ELF-1 (cell line): Measurements from ENCODE around the gene B2M.
"Not testable (repeated sequence)": the region's sequence is repeated elsewhere in the genome, so short reads cannot be mapped to it uniquely, and the experiment has no call there.

Experiments
- DNase-seq: peaks from one replicate; pipeline ENCODE4 v3.0.0-alpha.2; 2016; ENCODE audit warnings: low read depth, low spot score

B2M gene

DNA sequence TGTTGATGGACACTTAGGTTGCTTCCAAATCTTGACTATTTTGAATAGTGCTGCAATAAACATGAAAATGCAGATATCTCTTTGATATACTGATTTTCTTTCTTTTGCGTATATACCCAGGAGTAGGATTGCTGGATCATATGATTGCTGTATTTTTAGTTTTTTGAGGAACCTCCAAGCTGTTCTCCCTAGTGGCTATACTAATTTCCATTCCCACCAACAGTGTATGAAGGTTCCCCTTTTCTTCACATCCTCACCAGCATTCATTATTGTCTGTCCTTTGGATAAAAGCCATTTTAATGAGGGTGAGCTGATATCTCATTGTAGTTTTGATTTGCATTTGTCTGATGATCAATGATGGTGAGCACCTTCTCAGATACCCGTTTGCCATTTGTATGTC, 12.7 kb upstream of the B2M start:
- no peak for DNase-seq

DNA sequence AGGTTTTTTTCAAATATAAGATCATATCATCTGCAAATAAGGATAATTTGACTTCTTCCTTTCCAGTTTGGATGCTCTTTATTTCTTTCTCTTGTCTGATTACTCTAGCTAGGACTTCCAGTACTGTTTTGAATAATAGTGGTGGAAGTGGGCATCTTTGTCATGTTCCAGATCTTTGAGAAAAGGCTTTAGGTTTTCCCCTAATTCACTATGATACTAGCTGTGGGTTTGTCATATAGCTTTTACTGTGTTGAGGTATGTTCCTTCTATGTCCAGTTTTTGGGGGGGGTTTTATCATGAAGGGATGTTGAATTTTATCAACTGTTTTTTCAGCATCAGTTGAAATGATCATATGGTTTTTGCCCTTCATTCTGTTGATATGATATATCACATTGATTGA, 10.6 kb upstream of the B2M start:
- DNase-seq = not testable (repeated sequence)

DNA sequence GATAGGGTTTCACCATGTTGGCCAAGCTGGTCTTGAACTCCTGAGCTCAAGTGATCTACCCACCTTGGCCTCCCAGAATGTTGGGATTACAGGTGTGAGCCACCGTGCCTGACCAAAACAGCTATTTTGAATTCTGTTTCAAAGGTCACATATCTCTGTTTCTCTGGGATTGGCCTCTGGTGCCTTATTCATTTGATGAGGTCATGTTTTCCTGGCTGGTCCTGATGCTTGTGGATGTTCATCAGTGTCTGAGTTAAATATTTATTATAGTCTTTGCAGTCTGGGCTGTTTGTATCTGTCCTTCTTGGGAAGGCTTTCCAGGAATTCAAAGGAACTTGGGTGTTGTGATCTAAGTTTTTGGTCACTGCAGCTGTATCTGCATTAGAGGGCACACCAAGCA, 5.3 kb upstream of the B2M start:
- DNase-seq = no peak

DNA sequence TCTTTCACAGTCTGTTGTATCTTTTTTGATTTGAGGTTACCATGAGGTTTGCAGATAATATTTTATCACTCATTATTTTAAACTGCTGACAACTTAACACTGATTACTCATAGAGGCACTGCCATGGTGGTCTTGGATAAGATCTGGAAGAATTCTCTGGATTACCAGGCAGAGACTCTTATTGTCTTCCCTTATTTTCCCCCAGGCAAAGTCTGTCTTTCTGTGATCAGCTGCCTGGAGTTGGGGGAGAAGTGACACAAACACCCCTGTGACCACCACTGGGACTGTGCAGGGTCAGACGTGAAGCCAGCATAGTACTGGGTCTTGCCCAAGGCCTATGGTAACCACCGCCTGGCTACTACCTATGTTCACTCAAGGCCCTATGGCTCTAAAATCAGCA, 4.9 kb upstream of the B2M start:
- DNase-seq = no peak

DNA sequence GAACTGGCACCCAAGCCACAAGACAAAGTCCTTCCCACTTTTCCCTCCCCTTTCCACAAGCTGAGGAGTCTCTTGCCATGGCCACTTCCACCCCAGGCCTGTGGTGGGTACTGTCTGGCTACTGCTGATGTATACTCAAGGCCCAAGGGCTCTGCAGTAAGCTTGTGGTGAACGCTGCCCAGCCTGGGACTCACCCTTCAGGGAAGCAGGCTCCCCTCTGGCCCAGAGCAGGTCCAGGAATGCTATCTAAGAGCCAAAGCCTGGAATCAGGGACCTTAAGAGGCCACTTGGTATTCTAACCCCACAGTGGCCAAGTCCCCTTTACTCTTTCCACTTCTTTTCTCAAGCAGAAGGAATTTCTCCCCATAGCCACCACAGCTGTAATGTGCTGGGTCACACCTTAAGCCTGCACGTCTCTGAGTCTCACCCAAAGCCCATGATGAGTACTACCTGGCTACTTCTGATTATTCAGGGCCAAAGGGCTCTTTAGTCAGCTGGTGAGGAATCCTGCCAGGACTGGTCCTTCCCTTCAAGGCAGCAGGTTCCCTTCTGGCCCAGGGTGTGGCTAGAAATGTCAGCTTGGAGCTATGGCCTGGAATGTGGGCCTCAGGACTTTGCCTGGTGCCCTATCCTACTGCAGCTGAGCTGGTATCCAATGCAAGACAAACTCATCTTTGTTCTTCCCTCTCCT, 4.2 kb upstream of the B2M start:
- no peak for DNase-seq

DNA sequence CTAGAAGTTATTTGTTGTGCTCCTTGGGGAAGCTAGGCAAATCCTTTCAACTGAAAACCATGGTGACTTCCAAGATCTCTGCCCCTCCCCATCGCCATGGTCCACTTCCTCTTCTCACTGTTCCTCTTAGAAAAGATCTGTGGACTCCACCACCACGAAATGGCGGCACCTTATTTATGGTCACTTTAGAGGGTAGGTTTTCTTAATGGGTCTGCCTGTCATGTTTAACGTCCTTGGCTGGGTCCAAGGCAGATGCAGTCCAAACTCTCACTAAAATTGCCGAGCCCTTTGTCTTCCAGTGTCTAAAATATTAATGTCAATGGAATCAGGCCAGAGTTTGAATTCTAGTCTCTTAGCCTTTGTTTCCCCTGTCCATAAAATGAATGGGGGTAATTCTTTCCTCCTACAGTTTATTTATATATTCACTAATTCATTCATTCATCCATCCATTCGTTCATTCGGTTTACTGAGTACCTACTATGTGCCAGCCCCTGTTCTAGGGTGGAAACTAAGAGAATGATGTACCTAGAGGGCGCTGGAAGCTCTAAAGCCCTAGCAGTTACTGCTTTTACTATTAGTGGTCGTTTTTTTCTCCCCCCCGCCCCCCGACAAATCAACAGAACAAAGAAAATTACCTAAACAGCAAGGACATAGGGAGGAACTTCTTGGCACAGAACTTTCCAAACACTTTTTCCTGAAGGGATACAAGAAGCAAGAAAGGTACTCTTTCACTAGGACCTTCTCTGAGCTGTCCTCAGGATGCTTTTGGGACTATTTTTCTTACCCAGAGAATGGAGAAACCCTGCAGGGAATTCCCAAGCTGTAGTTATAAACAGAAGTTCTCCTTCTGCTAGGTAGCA, 851 bp upstream of the B2M start:
- DNase-seq = no peak

DNA sequence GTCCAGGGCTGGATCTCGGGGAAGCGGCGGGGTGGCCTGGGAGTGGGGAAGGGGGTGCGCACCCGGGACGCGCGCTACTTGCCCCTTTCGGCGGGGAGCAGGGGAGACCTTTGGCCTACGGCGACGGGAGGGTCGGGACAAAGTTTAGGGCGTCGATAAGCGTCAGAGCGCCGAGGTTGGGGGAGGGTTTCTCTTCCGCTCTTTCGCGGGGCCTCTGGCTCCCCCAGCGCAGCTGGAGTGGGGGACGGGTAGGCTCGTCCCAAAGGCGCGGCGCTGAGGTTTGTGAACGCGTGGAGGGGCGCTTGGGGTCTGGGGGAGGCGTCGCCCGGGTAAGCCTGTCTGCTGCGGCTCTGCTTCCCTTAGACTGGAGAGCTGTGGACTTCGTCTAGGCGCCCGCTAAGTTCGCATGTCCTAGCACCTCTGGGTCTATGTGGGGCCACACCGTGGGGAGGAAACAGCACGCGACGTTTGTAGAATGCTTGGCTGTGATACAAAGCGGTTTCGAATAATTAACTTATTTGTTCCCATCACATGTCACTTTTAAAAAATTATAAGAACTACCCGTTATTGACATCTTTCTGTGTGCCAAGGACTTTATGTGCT, 527 bp downstream of the B2M start:
- DNase-seq = peak; percentile 35

DNA sequence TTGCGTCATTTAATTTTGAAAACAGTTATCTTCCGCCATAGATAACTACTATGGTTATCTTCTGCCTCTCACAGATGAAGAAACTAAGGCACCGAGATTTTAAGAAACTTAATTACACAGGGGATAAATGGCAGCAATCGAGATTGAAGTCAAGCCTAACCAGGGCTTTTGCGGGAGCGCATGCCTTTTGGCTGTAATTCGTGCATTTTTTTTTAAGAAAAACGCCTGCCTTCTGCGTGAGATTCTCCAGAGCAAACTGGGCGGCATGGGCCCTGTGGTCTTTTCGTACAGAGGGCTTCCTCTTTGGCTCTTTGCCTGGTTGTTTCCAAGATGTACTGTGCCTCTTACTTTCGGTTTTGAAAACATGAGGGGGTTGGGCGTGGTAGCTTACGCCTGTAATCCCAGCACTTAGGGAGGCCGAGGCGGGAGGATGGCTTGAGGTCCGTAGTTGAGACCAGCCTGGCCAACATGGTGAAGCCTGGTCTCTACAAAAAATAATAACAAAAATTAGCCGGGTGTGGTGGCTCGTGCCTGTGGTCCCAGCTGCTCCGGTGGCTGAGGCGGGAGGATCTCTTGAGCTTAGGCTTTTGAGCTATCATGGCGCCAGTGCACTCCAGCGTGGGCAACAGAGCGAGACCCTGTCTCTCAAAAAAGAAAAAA, 1.2 kb downstream of the B2M start:
- DNase-seq = peak; percentile 42

DNA sequence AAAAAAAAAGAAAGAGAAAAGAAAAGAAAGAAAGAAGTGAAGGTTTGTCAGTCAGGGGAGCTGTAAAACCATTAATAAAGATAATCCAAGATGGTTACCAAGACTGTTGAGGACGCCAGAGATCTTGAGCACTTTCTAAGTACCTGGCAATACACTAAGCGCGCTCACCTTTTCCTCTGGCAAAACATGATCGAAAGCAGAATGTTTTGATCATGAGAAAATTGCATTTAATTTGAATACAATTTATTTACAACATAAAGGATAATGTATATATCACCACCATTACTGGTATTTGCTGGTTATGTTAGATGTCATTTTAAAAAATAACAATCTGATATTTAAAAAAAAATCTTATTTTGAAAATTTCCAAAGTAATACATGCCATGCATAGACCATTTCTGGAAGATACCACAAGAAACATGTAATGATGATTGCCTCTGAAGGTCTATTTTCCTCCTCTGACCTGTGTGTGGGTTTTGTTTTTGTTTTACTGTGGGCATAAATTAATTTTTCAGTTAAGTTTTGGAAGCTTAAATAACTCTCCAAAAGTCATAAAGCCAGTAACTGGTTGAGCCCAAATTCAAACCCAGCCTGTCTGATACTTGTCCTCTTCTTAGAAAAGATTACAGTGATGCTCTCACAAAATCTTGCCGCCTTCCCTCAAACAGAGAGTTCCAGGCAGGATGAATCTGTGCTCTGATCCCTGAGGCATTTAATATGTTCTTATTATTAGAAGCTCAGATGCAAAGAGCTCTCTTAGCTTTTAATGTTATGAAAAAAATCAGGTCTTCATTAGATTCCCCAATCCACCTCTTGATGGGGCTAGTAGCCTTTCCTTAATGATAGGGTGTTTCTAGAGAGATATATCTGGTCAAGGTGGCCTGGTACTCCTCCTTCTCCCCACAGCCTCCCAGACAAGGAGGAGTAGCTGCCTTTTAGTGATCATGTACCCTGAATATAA, 2.0 kb downstream of the B2M start:
- DNase-seq = no peak

DNA sequence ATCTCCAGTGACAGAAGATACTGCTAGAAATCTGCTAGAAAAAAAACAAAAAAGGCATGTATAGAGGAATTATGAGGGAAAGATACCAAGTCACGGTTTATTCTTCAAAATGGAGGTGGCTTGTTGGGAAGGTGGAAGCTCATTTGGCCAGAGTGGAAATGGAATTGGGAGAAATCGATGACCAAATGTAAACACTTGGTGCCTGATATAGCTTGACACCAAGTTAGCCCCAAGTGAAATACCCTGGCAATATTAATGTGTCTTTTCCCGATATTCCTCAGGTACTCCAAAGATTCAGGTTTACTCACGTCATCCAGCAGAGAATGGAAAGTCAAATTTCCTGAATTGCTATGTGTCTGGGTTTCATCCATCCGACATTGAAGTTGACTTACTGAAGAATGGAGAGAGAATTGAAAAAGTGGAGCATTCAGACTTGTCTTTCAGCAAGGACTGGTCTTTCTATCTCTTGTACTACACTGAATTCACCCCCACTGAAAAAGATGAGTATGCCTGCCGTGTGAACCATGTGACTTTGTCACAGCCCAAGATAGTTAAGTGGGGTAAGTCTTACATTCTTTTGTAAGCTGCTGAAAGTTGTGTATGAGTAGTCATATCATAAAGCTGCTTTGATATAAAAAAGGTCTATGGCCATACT, 4.0 kb downstream of the B2M start:
- DNase-seq = no peak

DNA sequence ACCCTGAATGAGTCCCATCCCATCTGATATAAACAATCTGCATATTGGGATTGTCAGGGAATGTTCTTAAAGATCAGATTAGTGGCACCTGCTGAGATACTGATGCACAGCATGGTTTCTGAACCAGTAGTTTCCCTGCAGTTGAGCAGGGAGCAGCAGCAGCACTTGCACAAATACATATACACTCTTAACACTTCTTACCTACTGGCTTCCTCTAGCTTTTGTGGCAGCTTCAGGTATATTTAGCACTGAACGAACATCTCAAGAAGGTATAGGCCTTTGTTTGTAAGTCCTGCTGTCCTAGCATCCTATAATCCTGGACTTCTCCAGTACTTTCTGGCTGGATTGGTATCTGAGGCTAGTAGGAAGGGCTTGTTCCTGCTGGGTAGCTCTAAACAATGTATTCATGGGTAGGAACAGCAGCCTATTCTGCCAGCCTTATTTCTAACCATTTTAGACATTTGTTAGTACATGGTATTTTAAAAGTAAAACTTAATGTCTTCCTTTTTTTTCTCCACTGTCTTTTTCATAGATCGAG, 4.5 kb downstream of the B2M start:
- no peak for DNase-seq

DNA sequence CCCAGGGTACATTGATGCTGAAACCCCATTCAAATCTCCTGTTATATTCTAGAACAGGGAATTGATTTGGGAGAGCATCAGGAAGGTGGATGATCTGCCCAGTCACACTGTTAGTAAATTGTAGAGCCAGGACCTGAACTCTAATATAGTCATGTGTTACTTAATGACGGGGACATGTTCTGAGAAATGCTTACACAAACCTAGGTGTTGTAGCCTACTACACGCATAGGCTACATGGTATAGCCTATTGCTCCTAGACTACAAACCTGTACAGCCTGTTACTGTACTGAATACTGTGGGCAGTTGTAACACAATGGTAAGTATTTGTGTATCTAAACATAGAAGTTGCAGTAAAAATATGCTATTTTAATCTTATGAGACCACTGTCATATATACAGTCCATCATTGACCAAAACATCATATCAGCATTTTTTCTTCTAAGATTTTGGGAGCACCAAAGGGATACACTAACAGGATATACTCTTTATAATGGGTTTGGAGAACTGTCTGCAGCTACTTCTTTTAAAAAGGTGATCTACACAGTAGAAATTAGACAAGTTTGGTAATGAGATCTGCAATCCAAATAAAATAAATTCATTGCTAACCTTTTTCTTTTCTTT, 5.8 kb downstream of the B2M start:
- DNase-seq = no peak

DNA sequence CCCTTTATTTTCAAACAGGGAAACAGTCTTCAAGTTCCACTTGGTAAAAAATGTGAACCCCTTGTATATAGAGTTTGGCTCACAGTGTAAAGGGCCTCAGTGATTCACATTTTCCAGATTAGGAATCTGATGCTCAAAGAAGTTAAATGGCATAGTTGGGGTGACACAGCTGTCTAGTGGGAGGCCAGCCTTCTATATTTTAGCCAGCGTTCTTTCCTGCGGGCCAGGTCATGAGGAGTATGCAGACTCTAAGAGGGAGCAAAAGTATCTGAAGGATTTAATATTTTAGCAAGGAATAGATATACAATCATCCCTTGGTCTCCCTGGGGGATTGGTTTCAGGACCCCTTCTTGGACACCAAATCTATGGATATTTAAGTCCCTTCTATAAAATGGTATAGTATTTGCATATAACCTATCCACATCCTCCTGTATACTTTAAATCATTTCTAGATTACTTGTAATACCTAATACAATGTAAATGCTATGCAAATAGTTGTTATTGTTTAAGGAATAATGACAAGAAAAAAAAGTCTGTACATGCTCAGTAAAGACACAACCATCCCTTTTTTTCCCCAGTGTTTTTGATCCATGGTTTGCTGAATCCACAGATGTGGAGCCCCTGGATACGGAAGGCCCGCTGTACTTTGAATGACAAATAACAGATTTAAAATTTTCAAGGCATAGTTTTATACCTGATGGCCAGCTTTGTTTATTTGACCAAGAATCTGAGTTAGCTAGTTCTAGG, 7.0 kb downstream of the B2M start:
- no peak for DNase-seq

DNA sequence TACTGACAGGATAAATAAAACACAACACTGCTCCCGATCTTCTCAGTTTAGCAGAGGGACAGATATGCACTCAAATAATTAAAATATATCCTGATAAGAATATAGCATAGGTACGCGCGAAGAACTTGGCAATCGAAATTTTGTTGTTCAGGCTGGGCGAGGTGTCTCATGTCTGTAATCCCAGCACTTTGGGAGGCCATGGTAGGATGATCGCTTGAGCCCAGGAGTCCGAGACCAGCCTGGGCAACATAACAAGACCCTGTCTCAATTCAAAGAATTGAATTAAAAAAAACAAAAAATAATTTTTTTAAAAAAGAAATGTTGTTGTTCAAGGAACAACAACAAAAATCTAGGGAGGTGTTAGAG, 7.6 kb downstream of the B2M start:
- no peak for DNase-seq

DNA sequence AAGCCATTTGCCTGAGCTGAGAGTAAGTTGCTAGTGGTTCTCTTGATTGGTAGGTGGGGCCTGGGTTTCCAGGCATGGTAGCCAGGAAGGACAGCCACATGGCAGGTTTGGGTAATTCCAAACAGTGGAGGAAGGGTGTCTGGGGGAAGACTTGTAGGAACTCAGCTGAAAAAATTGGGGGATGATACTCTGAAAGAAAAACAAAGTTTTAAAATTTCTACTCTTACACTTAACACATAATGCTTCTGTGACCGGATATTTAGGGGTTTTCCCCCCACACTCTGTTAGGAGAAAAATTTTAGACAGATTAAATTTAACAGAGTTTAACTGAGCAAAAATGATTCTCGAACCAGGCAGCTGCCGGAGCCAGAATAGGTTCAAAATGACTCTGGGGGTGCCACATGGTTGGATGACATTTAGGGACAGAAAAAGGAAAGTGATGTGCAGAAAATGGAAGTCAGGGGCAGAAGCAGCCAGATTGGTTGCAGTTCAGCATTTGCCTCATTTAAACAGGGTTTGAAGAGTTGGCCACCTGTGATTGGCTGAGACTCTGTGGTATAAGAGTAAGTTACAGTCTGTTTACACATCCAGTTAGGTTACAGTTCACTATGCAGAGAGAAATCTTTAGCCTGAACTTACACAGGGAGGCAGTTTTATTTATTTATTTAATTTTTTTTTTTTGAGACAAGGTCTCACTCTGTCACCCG, 8.1 kb downstream of the B2M start:
- DNase-seq = no peak

DNA sequence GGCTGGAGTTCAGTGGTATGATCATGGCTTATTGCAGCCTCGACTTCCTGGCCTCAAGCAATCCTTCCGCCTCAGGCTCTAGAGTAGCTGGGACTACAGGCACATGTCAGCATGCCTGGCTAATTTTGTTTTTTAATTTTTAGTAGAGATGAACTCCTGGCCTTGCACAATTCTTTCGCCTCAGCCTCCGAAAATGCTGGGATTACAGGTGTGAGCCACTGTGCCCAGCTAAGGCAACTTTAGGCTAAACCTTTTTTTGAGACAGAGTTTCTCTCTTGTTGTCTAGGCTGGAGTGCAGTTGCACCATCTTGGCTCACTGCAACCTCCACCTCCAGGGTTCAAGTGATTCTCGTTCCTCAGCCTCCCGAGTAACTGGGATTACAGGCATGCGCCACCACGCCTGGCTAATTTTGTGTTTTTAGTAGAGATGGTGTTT, 8.7 kb downstream of the B2M start:
- DNase-seq = not testable (repeated sequence)

DNA sequence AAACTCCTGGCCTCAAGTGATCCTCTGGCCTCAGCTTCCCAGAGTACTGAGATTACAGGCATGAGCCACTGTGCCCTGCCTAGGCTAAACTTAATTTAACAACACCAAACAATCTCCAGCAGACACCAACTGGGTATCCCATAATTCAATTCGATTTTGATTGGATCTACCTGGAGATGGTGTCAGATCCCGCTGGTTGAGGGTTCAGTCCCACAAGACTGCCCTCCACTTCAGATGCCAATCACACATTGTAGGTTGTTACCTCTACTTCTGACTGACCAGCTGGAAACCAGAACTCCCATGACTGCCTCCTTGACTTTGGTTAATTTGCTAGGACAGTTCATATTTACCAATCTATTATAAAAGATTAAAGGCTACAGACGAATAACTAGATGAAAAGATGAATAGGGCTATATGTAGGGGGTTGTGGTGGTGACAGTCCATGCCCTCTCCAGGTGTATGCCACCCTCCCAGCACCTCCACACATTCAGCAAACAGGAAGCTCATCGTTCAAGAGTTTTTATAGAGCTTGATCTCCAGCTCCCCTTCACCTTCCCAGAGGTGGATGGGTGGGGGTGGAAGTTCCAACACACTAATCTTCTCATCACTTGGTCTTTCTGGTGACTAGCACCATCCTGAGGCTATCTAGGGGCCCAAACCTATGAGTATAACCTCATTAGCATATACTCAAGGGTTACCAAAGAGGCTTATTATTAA, 9.3 kb downstream of the B2M start:
- DNase-seq = no peak

DNA sequence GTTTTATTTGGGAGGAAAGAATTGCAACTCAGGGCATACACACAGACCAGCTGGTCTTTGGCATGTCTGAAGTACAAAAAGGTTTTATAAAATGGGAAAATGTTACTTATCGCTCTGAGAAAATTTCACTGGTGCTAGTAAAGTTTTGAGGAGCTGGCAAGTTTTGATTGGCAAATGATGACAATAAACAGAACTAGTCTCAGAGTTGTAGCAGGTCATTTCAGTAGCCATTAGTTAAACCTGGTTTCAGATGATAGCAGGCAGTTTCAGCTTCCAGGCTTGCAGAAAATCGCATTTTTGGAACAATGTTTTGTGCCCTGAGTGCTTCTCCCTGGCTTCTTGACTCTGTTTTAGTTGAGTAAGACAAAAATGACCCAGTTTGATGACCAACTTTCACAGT, 10.7 kb downstream of the B2M start:
- DNase-seq = no peak
